NCI-H2029 treated with DMSO at 0.1 percent for 48 hours (cell line): ENCODE results near the gene DCP1A.
"Not testable (repeated sequence)": the region's sequence is repeated elsewhere in the genome, so short reads cannot be mapped to it uniquely, and the experiment has no call there.

Source experiments
- DNase-seq: peaks from one replicate; lab custom pipeline; 2025; lab: John Stamatoyannopoulos, UW

DCP1A gene

GRCh38 chr3:53264718-53265117 lies 82.6 kb downstream of the DCP1A start:
- no peak for DNase-seq

GRCh38 chr3:53263907-53264306 lies 83.4 kb downstream of the DCP1A start:
- no peak for DNase-seq

- no peak for DNase-seq
Observed at GRCh38 chr3:53261712-53262111, 85.6 kb downstream of the DCP1A start.

- no peak for DNase-seq
Observed at GRCh38 chr3:53260286-53260785, 87.0 kb downstream of the DCP1A start.

GRCh38 chr3:53259427-53260259 lies 87.7 kb downstream of the DCP1A start:
- no peak for DNase-seq

GRCh38 chr3:53258600-53259426 lies 88.5 kb downstream of the DCP1A start:
- DNase-seq, result no peak

- DNase-seq, result no peak
Observed at GRCh38 chr3:53257465-53257864, 89.9 kb downstream of the DCP1A start.

GRCh38 chr3:53256704-53257055 lies 90.7 kb downstream of the DCP1A start:
- no peak for DNase-seq

- peak; percentile 8 for DNase-seq
Observed at GRCh38 chr3:53255775-53256703, 91.3 kb downstream of the DCP1A start, which contains the start of gene TKT. TSS of gene TKT (minus strand) at chr3:53256022. CDS start at chr3:53255942, 80 bp downstream.

- no peak for DNase-seq
Observed at GRCh38 chr3:53255423-53255774, 91.9 kb downstream of the DCP1A start.

- no peak for DNase-seq
Observed at GRCh38 chr3:53254509-53255422, 92.6 kb downstream of the DCP1A start.

GRCh38 chr3:53253707-53254508 lies 93.4 kb downstream of the DCP1A start:
- no peak for DNase-seq

GRCh38 chr3:53252947-53253322 lies 94.4 kb downstream of the DCP1A start:
- DNase-seq, result not testable (repeated sequence)

- DNase-seq, result no peak
Observed at GRCh38 chr3:53252096-53252946, 95.0 kb downstream of the DCP1A start.

- no peak for DNase-seq
Observed at GRCh38 chr3:53250881-53251605, 96.3 kb downstream of the DCP1A start.

GRCh38 chr3:53250453-53250852 lies 96.9 kb downstream of the DCP1A start:
- DNase-seq, result no peak

GRCh38 chr3:53248161-53248560 lies 99.2 kb downstream of the DCP1A start:
- no peak for DNase-seq

GRCh38 chr3:53247619-53248018 lies 99.7 kb downstream of the DCP1A start:
- DNase-seq, result no peak
